Middle frontal gyrus (tissue), 1 donor: ENCODE results near the gene CDH22.

ENCODE experiments used
- DNase-seq: peaks from one replicate; pipeline ENCODE4 v3.0.0-alpha.2; 2015; ENCODE audit warnings: low spot score; ENCODE audit errors: extremely low spot score

The CDH22 gene

GRCh38 chr20:46246559-46246958 lies 61.7 kb downstream of the CDH22 start:
- DNase-seq = no peak

DNA sequence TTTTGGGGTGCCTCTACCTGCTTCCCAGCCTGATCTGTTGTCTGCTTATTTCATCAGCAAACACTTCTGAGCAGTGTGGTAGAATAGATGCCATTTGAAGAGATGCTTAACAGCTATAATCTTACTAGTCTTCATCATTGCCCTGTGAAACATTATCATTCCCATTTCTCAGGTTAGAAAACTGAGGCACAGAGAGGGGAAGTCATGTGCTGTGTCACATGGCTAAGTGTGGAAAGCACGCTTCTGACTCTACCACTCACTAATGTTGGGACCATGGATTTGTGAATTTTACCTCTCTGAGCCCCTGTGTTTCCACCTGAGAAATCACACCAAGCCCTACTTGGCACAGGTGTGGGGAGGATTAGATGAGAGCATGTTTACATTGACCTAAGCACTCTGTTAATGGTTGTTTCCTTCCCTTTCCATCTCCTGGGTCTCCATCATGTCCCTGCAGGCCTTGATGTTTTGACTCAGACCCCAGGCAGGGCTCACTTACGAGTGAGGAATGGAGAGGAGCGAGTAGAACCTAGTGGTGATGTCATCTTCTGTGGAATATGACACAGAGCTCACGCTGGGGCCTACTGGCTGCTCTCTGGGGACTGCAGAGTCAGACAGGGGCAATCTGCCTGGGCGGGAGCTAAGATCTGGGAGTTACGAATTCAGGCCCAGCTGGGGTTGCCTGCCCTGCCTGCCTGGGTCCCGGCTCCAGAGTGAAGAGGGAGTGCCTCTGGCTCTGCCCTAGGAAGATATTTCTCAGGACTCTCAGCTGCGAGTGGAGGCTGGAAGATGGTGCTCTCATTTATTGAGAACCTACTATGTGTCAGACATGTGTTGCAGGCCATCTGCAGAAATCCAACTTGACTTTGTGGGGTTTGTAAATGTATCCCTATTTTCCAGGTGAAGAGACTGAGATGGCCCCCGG lies 64.3 kb downstream of the CDH22 start:
- DNase-seq = no peak

DNA sequence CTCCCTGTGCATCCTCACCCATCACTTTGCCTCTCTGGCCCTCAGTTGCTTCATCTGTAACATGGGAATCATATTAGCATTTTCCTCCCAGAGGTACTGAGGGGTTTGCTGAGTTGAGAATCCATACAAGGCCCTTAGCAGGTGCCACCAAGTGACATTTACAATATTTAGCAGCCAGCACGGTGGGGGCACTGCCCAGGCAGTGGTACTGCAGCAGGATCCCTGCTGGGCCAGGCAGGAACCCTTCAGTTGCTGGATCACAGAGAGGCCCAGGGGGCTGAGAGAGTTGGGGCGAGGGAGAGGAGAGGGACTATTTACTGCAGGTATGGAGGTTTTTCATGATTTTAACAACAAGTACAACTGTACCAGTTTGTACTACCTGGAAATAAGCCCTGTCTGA lies 65.9 kb downstream of the CDH22 start:
- no peak for DNase-seq

GRCh38 chr20:46240881-46241280 lies 67.4 kb downstream of the CDH22 start:
- no peak for DNase-seq

DNA sequence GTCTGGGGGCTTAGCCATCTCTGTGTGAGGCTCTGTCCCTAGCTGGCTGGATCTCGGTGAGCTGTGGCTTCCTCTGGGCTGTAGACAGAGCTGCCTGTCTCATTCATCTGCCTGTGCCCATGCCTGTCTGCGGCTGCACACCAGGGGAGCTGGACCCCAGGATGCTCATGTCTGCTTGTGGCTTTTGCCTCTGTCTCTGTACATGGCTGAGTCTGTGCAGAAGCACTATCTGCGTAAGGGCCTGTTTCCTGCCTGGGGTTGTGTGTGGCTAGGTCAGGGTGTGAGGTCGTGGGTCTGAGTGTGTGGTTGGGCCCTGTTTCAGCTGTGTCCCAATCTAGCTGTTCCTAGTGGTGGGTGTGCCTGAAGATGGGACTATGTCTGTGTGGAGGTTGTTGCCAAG lies 68.2 kb downstream of the CDH22 start:
- no peak for DNase-seq

DNA sequence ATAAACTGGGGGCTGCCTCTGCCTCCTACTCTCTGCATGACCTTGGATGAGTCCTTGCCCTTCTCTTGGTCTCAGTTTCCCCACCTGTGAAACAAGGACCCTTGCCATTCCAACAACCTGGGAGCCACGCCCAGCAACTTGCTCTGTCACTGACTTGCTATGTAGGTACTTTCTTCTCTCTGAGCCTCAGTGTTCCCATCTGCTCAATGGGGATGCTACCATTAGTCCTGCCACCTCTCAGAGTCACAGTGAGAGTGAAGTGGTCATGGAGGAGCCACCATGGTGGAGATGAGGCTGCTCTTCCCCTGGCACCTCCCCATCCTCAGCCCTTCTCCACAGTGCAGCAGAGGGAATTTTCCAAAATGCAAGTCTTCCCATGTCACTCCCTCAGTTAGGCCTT lies 70.6 kb downstream of the CDH22 start:
- no peak for DNase-seq

DNA sequence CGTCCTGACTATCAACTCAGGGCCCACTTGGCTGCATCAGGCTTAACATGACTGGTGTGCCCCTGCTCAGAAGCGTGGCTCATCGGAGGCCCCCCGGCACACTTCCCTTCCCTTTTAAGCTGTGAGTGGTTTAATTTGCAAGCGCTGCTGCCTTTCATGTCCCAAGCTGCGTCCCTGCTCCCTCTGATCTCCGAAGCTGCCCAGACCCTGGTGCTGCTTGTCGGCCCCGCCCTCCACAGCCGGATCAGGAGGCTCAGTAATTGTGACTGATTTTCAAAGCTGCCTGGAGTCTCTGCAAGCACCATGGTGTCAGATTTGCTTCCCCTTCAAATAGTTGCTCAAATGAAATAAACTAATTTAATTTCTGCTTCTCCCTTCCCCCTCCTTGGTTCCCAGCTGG lies 71.1 kb downstream of the CDH22 start:
- no peak for DNase-seq

- DNase-seq = no peak
These were observed 73.2 kb downstream of the CDH22 start for GRCh38 chr20:46235077-46235476.

- no peak for DNase-seq
These were observed 74.6 kb downstream of the CDH22 start for GRCh38 chr20:46233701-46234100.

DNA sequence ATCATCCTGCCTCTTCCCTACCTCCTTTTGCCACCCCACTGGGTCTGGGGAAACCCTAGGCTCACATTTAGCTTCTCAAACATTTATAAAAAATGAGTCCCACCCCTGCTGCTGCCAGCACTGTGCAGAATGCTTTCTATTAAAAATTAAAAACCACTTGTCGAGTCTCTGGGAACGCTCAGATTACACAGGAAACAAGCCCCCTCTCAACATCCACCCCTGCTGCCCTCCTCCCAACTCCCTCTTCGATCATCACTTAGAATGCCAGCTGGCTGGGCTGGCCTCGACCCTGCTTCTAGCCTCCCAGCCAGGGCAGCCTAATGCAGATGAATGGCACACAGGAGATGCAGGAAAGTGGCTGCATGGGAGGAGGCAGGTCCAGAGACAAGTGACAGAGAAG lies 75.8 kb downstream of the CDH22 start:
- no peak for DNase-seq

- DNase-seq = no peak
These were observed 77.5 kb downstream of the CDH22 start for GRCh38 chr20:46230801-46231282.

DNA sequence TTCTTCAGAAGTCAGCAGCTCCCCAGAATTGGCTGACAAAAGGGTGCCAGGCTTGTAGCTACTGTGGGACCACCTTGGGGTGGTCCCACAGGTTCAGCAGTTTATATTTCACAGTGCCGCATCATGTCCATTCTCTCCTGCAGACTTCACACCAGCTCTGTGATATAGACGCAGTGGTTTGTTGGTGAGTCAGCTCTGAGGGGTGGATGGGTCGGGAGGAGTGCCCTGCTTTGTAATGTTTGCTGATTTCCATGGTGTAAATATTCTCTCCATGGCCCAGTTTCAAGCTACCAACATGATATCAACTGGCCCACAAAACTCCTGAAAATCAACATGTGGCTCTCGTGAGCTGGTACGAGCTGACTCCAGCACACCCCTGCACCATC lies 78.2 kb downstream of the CDH22 start:
- DNase-seq = no peak

GRCh38 chr20:46229478-46230105 lies 78.7 kb downstream of the CDH22 start:
- no peak for DNase-seq

DNA sequence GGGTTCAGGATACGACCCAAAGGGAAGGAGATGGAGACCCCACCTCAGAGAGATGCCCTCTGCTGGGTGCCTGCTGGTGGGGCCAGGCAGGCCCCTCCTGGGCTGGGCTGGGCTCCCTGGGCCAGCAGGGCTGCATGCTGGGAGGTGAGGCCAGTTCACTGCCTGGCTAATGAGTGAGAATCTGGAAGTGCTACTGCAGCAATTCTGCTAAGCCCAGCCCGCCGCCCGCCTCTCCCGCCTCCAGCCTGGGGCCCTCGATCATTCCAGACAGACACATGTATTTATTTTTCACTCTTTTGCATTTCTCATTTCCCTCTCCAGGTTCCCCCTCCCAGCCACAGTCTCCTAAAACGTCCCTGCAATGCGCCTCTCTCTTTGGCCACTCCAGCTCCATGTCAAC lies 79.6 kb downstream of the CDH22 start:
- DNase-seq = no peak

DNA sequence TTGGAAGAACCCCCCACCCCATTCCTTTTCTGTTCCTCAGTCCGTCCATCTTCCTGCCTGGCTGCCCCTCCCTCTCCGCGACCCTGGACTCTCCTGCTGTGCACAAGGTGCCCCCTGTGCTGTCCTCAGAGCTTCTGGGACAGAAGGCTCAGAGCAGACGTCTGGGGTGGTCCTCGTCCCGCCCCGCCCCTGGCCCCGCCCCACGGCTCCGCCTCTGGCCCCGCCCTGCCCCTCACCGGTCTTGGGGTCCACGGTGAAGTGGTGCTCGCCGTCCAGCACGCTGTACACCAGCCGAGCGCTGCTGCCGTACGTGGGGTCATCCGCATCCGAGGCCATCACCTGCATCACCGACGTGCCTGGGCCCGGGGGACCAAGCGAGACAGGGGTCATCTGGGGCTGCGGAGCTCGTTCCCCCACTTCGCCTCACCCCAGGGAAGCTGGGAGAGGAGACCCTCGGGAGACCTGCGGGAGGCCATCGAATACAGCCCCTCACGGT lies 81.0 kb downstream of the CDH22 start:
- DNase-seq = no peak

DNA sequence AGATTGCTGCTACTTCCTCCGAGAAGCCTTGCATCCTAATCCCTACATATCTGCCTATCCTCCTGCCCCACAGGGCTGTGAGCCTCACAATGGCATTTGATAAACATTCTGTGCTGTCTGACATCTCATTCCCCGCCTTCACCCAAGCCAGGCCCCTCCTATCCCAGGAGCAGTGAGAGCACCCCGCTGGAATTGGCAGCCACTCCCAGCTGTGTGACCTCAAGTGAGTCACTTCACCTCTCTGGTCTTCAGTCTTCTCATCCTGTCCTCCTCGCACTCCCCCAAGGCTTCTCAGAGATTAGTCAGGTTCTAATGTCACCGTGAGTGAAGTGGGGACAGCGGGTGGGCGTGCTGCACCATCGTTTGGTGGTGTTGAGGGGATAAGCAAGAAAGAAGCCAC lies 81.7 kb downstream of the CDH22 start:
- DNase-seq = no peak

- no peak for DNase-seq
These were observed 85.7 kb downstream of the CDH22 start for GRCh38 chr20:46222521-46223007.

- no peak for DNase-seq
These were observed 87.0 kb downstream of the CDH22 start for GRCh38 chr20:46221256-46221833.

GRCh38 chr20:46220455-46221207 lies 87.7 kb downstream of the CDH22 start:
- DNase-seq = no peak

DNA sequence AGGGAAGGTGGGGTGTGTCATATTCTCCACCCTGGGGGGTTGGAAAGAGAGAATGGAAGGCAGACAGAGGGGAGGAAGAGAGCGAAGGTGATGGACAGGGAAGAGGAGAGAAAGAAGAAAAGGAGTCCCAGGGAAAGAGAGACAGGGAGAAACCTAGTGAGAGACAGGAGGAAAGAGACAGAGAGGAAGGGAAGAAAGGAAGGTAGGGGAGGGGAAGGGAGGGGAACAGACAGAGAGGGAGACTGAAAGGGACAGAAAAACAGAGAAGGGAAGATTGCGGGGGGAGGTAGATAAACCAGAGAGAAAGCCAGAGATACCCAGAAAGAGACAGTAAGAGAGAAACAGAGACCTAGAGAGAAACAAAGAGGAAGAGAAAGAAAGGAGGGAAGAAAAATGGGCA lies 88.4 kb downstream of the CDH22 start:
- DNase-seq = no peak

GRCh38 chr20:46219190-46219589 lies 89.1 kb downstream of the CDH22 start:
- no peak for DNase-seq
